Fibroblast of lung (primary cell): ENCODE measurements around the gene NR3C1.

Experiments used
- EZH2 ChIP-seq: IDR thresholded peaks from 2 replicates; pipeline ENCODE4 v1.5.1; 2012; ENCODE audit warnings: low read length, control low read depth, mild to moderate bottlenecking; ENCODE audit errors: missing control alignments
- TF ChIP-seq, protein P1 (sequence below), 2 donors: IDR thresholded peaks in 1 of 2; conservative IDR thresholded peaks in 1 of 2; 1 replicate in 1 of 2; 2 replicates in 1 of 2; pipeline ENCODE4 v1.5.1; 2011 to 2012; ENCODE audit warnings: low read length in 2 of 2, control low read depth in 1 of 2, inconsistent platforms in 1 of 2, low read depth in 1 of 2, mild to moderate bottlenecking in 1 of 2

DNA sequence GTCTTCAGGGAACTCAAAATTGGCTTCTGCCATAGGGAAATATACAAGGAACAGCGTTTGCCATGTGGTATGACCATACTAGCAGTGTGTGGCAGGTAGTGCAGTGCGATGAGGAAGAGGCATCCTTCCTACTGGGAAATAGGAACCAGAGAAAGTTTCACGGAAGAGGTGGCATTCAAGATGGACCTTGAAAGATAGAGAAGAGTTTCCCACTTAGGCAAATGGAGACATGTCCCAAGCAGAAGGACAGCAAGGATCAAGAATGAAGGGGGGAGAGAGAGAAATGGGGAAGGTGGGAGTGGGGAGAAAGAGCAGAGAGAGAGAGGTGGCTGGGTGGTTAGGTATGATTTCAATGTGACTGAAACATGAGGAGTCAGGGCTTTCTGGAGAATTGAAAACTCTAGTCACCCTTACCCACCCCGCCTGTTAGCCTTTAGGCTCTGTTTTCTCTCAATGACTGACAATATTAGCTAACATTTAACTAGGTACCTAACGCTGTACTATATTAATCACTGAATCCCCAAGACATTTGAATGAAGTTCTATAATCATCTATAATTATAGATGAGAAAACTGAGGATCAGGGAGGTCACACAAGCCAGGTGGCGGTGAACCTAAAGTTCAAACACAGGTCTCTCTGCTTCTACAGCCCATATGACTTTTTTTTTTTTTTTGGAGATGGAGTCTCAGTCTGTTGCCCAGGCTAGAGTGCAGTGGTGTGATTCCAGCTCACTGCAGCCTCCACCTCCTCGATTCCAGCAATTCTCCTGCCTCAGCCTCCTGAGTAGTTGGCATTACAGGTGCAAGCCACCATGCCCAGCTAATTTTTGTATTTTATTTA lies 171.3 kb downstream of the NR3C1 start:
- TF ChIP-seq EZH2: no peak
- TF ChIP-seq, protein P1, sequence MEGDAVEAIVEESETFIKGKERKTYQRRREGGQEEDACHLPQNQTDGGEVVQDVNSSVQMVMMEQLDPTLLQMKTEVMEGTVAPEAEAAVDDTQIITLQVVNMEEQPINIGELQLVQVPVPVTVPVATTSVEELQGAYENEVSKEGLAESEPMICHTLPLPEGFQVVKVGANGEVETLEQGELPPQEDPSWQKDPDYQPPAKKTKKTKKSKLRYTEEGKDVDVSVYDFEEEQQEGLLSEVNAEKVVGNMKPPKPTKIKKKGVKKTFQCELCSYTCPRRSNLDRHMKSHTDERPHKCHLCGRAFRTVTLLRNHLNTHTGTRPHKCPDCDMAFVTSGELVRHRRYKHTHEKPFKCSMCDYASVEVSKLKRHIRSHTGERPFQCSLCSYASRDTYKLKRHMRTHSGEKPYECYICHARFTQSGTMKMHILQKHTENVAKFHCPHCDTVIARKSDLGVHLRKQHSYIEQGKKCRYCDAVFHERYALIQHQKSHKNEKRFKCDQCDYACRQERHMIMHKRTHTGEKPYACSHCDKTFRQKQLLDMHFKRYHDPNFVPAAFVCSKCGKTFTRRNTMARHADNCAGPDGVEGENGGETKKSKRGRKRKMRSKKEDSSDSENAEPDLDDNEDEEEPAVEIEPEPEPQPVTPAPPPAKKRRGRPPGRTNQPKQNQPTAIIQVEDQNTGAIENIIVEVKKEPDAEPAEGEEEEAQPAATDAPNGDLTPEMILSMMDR (conservative IDR thresholded peaks at IDR 0.05 in 1 of 2, IDR thresholded peaks at IDR 0.05 in 1 of 2; ENCODE audit: low read depth in 1 of 2, low read length in 2 of 2): no peak
